Activated CD4-positive, alpha-beta T cell treated with anti-CD3 and anti-CD28 coated beads, Interleukin-2, Interleukin-4, amounts not matched to agents 100 ng/mL and 50 ng/mL, durations not matched to agents 16 hours and 8 hours (primary cell): ENCODE results near the gene RPS8.
A peak's percentile ranks its signal among the peaks of the same experiment; 100 is the strongest.
"Not testable (repeated sequence)": the region's sequence is repeated elsewhere in the genome, so short reads cannot be mapped to it uniquely, and the experiment has no call there.

Source experiments
- DNase-seq: peaks from one replicate; pipeline ENCODE4 v3.0.0-alpha.2; 2020; ENCODE audit warnings: low spot score

Gene RPS8

DNA sequence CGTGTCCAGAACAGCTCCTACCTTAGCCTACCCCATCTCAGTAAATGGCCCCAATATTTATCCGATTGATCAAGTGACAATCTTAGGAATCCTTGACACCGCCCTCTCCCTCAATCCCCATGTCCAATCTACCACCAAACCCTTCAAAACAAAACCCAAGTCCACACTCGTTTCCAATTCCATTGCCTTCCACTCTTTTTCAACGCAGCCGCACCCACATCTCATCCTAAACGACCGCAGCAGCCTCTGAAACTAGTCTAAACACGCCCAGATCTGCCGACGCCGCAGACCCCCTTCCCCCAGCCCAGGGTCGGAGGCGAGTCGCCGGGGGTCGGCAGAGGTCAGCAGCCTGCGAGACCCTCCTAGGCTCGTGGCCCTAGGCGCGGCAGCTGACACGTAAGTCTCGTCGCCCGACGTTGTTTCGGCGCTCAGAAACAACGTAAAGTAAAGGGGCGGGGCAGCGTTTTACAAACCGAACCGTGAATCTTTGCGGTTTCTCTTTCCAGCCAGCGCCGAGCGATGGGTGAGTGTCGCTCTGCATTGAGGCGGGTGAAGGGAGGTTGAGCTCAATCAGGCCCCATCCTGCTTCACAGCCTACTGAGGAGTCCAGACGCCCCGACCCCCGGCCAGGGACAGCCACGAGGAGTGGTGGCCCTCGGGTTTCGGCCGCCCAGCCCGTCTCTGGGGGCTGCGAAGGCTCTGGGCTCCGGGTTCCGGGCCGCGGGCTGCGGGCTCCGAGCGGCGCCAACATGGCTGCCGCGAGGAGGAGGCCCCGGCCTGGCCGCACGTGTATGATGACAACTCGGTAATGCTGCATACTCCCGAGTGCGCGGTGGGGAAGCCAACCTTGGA lies at the start of gene RPS8:
Gene RPS8 (plus strand): TSS at position 463 of the 852 bp plus-strand sequence. CDS start 57 bp downstream, at position 520.
- DNase-seq: peak; percentile 94

GRCh38 chr1:44730741-44731512 lies 44.4 kb upstream of the RPS8 start, which contains the start of gene RNU5D-1:
TSS of gene RNU5D-1 (minus strand) at chr1:44731170.
- peak; percentile 97 for DNase-seq

- DNase-seq: no peak
Measured at GRCh38 chr1:44733365-44733764, 42.0 kb upstream of the RPS8 start.

DNA sequence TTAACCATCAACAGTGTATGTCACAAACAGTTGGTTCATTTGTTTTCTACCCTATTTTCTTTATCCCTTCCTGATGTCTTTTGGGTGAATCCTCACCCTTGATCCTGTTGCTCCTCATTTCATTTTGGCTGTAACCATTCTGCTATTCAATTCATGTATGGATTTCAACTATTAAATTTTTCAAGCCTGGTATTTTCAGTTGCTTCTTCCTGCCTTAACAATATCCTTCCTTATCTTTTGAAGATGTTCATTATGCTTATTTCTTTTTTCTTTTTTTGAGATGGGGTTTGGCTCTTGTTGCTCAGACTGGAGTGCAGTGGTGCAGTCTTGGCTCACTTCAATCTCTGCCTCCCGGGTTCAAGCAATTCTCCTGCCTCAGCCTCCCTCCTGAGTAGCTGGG lies 41.6 kb upstream of the RPS8 start:
- no peak for DNase-seq

- no peak for DNase-seq
Measured at GRCh38 chr1:44735992-44736391, 39.3 kb upstream of the RPS8 start.

DNA sequence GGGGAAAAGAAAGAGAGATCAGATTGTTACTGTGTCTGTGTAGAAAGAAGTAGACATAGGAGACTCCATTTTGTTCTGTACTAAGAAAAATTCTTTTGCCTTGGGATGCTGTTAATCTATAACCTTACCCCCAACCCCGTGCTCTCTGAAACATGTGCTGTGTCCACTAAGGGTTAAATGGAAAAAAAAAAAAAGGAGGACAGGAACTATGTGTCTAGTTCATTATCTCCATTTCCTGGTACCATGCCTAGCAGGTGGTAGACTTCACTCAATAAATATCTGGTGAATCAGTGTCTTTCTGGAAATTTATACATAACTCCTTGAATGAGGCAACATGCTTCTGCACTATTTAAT lies 36.4 kb upstream of the RPS8 start:
- not testable (repeated sequence) for DNase-seq

DNA sequence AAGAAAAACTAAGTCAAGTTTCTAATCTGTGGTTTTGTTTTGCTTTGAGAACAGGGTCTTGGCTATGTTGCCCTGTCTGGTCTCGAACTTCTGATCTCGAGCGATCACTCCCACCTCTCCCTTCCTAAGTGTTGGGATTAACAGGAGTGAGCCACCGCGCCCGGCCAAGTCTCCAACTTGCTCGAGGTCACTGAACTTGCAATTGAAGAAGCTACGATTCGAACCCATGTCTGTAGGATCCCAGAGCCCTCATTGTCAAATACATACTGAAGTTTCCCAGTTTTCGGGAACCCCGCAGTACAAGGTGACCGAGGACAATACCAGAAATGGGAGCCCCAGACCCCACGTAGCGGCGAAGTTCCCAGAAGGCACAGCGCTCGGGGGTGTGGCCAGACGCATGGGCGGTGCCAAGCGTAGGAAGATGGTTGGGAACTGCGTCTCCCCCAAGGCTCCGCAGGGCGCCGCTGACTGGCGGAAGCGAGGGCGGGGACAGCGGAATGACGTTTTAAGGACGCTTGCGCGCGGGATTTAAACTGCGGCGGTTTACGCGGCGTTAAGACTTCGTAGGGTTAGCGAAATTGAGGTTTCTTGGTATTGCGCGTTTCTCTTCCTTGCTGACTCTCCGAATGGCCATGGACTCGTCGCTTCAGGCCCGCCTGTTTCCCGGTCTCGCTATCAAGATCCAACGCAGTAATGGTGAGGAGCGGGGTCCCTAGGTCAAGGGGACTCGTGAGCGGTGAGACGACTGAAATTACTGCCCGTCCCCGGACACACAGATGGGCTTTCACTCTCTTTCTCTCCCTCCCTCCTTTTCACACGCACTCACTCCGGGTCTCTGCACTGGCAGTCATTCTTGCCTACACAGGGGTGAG lies 35.8 kb upstream of the RPS8 start, which contains the start of gene KIF2C:
Gene KIF2C (plus strand): TSS at position 531 of the 872 bp plus-strand sequence. CDS start 96 bp downstream, at position 627.
- peak; percentile 98 for DNase-seq

GRCh38 chr1:44740179-44740617 lies 35.1 kb upstream of the RPS8 start:
- no peak for DNase-seq

DNA sequence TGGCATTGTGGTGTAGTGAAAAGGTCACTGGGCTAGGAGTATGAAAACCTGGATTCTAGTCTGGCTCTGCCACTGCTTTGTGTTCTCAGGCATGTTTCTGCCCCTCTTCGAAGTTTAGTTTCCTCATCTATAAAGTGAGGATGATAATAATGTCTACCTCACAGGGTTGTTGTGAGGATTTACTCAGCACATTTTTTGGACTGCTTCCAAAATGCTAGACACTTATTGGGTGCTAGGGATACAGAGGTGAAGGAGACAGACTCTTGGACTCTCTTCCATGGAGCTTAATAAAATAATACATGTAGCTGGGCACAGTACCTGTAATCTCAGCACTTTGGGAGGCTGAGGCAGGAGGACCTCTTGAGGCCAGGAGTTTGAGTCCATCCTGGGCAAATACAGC lies 32.1 kb upstream of the RPS8 start:
- no peak for DNase-seq

- no peak for DNase-seq
Measured at GRCh38 chr1:44747878-44748277, 27.5 kb upstream of the RPS8 start.

GRCh38 chr1:44757420-44757819 lies 17.9 kb upstream of the RPS8 start:
- no peak for DNase-seq

- DNase-seq: no peak
Measured at GRCh38 chr1:44759077-44759476, 16.3 kb upstream of the RPS8 start.

- no peak for DNase-seq
Measured at GRCh38 chr1:44760876-44761275, 14.5 kb upstream of the RPS8 start.

- DNase-seq: not testable (repeated sequence)
Measured at GRCh38 chr1:44766421-44766820, 8.9 kb upstream of the RPS8 start.

GRCh38 chr1:44775930-44776729 lies 790 bp downstream of the RPS8 start:
- no peak for DNase-seq

DNA sequence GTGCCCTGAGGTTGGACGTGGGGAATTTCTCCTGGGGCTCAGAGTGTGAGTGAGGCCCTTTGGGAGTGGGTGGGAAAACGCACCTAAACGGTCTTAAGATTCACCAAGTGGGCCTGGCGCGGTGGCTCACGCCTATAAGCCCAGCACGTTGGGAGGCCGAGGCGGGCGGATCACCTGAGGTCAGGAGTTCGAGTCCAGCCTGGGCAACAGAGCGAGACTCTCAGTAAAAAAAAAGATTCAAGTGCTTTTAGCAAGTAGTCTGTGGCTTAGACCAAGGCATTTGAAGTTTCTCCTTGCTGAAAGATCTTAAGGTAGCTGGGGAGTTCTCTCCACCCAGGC lies 1.4 kb downstream of the RPS8 start:
- no peak for DNase-seq

GRCh38 chr1:44777547-44777946 lies 2.2 kb downstream of the RPS8 start:
- no peak for DNase-seq

- DNase-seq: no peak
Measured at GRCh38 chr1:44777969-44778635, 2.8 kb downstream of the RPS8 start.

DNA sequence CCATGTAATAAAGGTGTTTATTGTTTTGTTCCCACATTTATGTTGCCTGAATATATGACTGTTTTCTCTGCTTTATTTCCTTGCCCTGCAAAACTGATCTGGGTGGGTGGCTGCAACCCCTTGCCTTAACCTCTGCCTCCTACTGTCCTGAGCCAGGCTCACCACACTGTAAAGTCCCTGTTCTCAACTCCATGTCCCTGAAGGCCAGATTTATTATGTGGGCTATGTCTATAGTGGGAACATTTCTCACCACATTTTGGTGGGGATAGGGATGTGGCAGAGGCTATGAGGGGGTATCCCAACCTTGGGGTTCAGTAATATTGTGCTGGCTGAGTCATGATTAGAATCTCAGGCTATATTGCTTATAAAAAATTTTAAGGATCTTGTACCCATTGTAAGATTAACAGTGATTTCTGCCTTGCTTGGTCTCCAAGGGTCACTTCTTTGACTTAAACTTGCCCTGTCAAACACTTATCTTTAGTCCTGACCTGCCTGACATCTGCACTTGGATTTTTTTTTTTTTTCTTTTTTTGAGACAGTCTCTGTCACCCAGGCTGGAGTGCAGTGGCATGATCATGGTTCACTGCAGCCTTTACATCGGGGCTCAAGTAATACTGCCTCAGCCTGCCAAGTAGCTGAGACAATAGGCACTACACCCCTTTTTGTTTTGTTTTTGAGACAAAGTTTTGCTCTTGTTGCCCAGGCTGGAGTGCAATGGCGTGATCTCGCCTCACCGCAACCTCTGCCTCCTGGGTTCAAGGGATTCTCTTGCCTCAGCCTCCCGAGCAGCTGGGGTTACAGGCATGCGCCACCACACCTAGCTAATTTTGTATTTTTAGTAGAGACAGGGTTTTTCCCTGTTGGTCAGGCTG lies 3.6 kb downstream of the RPS8 start:
- DNase-seq: no peak
